Bronchial epithelial cell (primary cell): ENCODE results near the gene RPL10A. TPM values are rescaled to one million over a fixed set of nuclear protein-coding genes. Genes with fewer than 3 reads are reported as not detected.

Source experiments
- DNase-seq: peaks from one replicate; pipeline ENCODE4 v3.0.0-alpha.2; 2010; ENCODE audit warnings: low read depth
- FAIRE-seq: peaks from 2 replicates; lab custom pipeline; 2011; peaks lifted over from hg19 to GRCh38; lab: Jason Lieb, UNC
- H3K27me3 ChIP-seq: 2 replicates; pipeline ENCODE4 v1.5.1; 2011; ENCODE audit warnings: low read length; ENCODE audit not compliant: control insufficient read depth, insufficient read depth
- H3K36me3 ChIP-seq: 2 replicates; pipeline ENCODE4 v1.5.1; 2011; ENCODE audit warnings: low read length; ENCODE audit not compliant: control insufficient read depth, insufficient read depth
- H3K4me3 ChIP-seq: 2 replicates; pipeline ENCODE4 v1.5.1; 2011; ENCODE audit warnings: mild to moderate bottlenecking, low read depth, low read length, control low read depth
- total RNA-seq: library from RNA; depleted of rRNA; stranded (reverse); fragments of >200 nt; gene quantifications from 2 replicates; pipeline ENCODE4 v1.2.1, GENCODE V29; 2014
- TF ChIP-seq, protein P1 (sequence below): IDR thresholded peaks from 2 replicates; pipeline ENCODE4 v1.5.1; 2011; ENCODE audit warnings: mild to moderate bottlenecking, moderate library complexity, low read length, control low read depth, inconsistent platforms; ENCODE audit not compliant: insufficient read depth, severe bottlenecking

Gene RPL10A
- total RNA-seq, 1 donor from 2014 or later = 1,892 TPM

DNA sequence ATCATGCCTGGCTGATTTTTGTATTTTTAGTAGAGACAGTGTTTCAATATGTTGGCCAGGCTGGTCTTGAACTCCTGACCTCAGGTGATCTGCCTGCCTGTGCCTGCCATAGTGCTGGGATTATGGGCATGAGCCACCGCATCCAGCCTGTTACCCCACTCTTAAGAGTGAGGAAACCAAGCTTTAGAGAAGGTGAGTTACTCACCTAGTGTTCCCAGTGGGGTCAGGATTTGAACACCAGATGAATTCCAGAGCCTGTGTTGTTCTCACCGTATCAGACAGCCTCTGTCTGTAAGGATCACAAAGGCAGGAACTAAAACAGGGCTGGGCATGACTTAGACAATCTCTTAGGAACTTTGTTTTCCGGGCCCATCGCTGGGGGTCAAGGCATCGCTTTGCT, 25.5 kb upstream of the RPL10A start:
- FAIRE-seq (no peak), DNase-seq (no peak)
- H3K36me3 ChIP-seq = no peaks in the 10 kb centered on the region
- TF ChIP-seq, protein P1, sequence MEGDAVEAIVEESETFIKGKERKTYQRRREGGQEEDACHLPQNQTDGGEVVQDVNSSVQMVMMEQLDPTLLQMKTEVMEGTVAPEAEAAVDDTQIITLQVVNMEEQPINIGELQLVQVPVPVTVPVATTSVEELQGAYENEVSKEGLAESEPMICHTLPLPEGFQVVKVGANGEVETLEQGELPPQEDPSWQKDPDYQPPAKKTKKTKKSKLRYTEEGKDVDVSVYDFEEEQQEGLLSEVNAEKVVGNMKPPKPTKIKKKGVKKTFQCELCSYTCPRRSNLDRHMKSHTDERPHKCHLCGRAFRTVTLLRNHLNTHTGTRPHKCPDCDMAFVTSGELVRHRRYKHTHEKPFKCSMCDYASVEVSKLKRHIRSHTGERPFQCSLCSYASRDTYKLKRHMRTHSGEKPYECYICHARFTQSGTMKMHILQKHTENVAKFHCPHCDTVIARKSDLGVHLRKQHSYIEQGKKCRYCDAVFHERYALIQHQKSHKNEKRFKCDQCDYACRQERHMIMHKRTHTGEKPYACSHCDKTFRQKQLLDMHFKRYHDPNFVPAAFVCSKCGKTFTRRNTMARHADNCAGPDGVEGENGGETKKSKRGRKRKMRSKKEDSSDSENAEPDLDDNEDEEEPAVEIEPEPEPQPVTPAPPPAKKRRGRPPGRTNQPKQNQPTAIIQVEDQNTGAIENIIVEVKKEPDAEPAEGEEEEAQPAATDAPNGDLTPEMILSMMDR = no peak
- H3K27me3 ChIP-seq = no peaks in the 10 kb centered on the region
- no peak overlapping the region for H3K4me3 ChIP-seq

DNA sequence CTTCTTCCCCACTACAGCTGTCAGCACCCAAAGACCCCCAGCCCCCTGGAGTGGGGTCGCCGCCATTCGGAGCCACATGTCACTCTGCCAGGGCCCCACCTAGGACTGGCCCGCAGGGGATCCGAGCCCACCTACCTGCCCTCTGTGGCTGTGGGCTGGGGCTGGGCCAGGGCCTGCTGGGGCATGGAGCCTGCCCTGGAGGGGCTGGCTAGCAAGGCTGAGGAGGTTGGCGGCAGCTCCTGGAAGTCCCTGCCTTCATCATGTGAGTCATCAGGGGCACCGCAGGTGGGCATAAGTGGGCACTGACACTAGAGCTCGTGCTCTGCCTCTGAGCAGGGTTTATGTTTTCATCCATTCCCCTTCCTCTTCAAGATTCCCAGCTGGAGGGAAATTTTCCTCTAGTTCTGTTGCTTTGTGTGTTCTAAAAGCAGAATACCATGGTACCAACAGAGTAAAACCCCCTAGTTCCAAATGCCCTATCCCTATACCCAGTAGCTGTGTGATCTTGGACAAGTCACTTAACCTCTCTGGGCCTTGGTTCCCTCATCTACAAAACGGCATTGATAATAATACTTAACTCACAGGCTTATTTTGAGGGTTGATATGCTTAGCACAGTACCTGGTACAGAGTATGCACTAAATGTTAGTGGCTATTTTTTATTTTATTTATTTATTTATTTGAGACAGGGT, 24.7 kb upstream of the RPL10A start:
- Histone ChIP-seq H3K36me3 (no peaks in the 10 kb centered on the region), H3K27me3 (no peaks in the 10 kb centered on the region), H3K4me3 (no peak overlapping the region)
- DNase-seq (no peak), FAIRE-seq (no peak)
- TF ChIP-seq, protein P1 = no peak

DNA sequence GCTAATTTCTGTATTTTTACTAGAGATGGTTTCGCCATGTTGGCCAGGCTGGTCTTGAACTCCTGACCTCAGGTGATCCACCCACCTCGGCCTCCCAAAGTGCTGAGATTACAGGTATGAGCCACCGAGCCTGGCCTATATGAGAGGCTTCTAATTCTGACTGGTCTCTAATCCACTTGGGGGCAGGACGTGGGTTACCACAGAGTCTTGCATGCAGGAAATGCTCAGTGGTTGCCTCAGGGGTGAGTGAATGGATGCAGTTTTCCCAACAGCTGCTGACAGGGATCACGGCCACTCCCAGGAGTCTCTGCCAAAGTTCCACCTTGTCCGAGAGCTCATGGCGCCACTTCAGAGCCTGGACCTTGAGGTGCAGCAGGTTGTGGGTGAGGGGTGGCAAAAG, 22.5 kb upstream of the RPL10A start:
- H3K4me3 ChIP-seq = no peak overlapping the region
- TF ChIP-seq, protein P1 = no peak
- no peaks in the 10 kb centered on the region for H3K27me3 ChIP-seq
- DNase-seq (peak; percentile 55), FAIRE-seq (no peak)
- H3K36me3 ChIP-seq = no peaks in the 10 kb centered on the region

DNA sequence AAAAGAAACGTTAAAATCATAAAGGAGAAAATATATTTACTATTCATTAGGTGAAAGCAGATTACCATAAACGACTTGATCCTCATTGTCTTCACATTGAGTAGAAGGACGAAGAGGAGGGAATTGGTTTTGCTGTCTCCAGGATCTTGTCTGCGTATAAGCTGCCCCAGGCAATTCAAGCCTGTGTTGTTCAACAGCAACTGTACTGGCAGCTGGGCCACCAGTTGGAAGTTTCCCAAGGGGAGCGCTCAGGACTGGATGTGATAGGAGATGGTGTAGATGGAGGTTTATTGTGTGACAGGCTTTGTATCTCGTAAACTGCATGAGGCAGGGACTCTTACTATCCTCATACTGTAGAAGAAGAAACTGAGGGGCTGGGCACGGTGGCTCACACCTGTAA, 20.0 kb upstream of the RPL10A start:
- DNase-seq = no peak
- Histone ChIP-seq H3K27me3 (peaks cover 1% of the 10 kb centered on the region), H3K36me3 (no peaks in the 10 kb centered on the region), H3K4me3 (no peak overlapping the region)
- TF ChIP-seq, protein P1 = no peak
- no peak for FAIRE-seq

DNA sequence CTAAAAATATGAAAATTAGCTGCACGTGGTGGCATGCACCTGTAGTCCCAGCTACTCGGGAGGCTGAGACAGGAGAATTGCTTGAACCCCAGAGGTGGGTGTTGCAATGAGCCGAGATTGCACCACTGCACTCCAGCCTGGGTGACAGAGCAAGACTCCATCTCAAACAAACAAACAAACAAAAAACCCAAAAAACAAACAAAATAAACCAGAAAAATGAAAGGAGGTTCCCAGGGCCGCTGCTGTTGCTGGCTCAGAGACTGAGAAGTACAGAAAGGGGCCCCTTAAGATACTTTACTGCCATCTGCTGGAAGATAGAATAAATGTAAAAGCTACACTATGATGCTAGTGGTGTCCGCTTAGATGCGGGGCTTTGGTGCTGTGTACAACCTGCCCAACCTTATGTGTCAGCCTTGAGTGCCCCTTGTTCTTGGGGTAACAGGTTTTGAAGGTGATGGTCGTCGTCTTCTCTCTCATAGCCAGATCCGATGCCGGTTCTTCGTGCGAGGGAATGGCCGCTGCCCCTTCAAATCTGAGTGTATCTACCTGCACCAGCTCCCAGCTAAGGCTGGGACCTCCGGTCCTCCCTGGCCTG, 18.8 kb upstream of the RPL10A start:
- DNase-seq (peak; percentile 63), FAIRE-seq (no peak)
- Histone ChIP-seq H3K27me3 (peaks cover 1% of the 10 kb centered on the region), H3K4me3 (no peak overlapping the region), H3K36me3 (no peaks in the 10 kb centered on the region)
- TF ChIP-seq, protein P1 = peak; percentile 64
